H9 (cell line): Measurements from ENCODE around the gene INPP5F. TPM values are rescaled to one million over a fixed set of nuclear protein-coding genes. Genes with fewer than 3 reads are reported as not detected.

ENCODE experiments used
- DNase-seq: peaks from one replicate; pipeline ENCODE4 v3.0.0-alpha.2; 2017
- H2AFZ ChIP-seq: one replicate; pipeline ENCODE4 v1.6.1; 2013; ENCODE audit warnings: mild to moderate bottlenecking, low read length, control low read depth, moderate library complexity
- H2AK5ac ChIP-seq: 2 replicates; pipeline ENCODE4 v1.6.1; 2013; ENCODE audit warnings: low read length, control low read depth, mixed read lengths; ENCODE audit not compliant: insufficient read length
- H2BK120ac ChIP-seq: one replicate; pipeline ENCODE4 v1.6.1; 2013; ENCODE audit warnings: low read depth, mild to moderate bottlenecking, low read length, control low read depth, inconsistent platforms; ENCODE audit not compliant: poor library complexity, severe bottlenecking
- H2BK12ac ChIP-seq: 2 replicates; pipeline ENCODE4 v1.6.1; 2013; ENCODE audit warnings: low read length, control low read depth, mixed read lengths, low read depth; ENCODE audit not compliant: insufficient read length
- H2BK15ac ChIP-seq: 2 replicates; pipeline ENCODE4 v1.6.1; 2013; ENCODE audit warnings: low read depth, low read length, control low read depth
- H2BK20ac ChIP-seq: one replicate; pipeline ENCODE4 v1.6.1; 2013; ENCODE audit warnings: low read depth, mild to moderate bottlenecking, low read length, control low read depth, inconsistent platforms; ENCODE audit not compliant: poor library complexity, severe bottlenecking
- H2BK5ac ChIP-seq: 2 replicates; pipeline ENCODE4 v1.6.1; 2013; ENCODE audit warnings: low read length, control low read depth, mixed read lengths; ENCODE audit not compliant: insufficient read length
- H3K14ac ChIP-seq: 2 replicates; pipeline ENCODE4 v1.6.1; 2013; ENCODE audit warnings: low read length, control low read depth; ENCODE audit not compliant: insufficient read depth
- H3K18ac ChIP-seq: 2 replicates; pipeline ENCODE4 v1.6.1; 2013; ENCODE audit warnings: low read depth, mild to moderate bottlenecking, mixed read lengths, low read length, control low read depth; ENCODE audit not compliant: insufficient read length
- H3K23ac ChIP-seq: 2 replicates; pipeline ENCODE4 v1.6.1; 2013; ENCODE audit warnings: low read length, control low read depth, mixed read lengths, low read depth; ENCODE audit not compliant: insufficient read length
- H3K23me2 ChIP-seq: 2 replicates; pipeline ENCODE4 v1.6.1; 2013; ENCODE audit warnings: low read depth, mild to moderate bottlenecking, mixed read lengths, low read length, control low read depth; ENCODE audit not compliant: insufficient read length, poor library complexity, severe bottlenecking
- H3K27ac ChIP-seq: 2 replicates; pipeline ENCODE4 v1.5.1; 2013; ENCODE audit warnings: low read length, control low read depth, mixed read lengths, low read depth; ENCODE audit not compliant: insufficient read length
- H3K27me3 ChIP-seq: 2 replicates; pipeline ENCODE4 v1.6.1; 2013; ENCODE audit warnings: low read length, control low read depth, inconsistent platforms; ENCODE audit not compliant: insufficient read depth
- H3K4ac ChIP-seq: 2 replicates; pipeline ENCODE4 v1.6.1; 2013; ENCODE audit warnings: low read depth, mild to moderate bottlenecking, control low read depth, inconsistent platforms, low read length, moderate library complexity
- H3K4me1 ChIP-seq: 2 replicates; pipeline ENCODE4 v1.6.1; 2013; ENCODE audit warnings: low read length, control low read depth, inconsistent platforms; ENCODE audit not compliant: insufficient read depth
- H3K4me2 ChIP-seq: 2 replicates; pipeline ENCODE4 v1.6.1; 2013; ENCODE audit warnings: low read length, control low read depth, mixed read lengths; ENCODE audit not compliant: insufficient read length, insufficient read depth
- H3K56ac ChIP-seq: 2 replicates; pipeline ENCODE4 v1.6.1; 2013; ENCODE audit warnings: low read depth, mild to moderate bottlenecking, mixed read lengths, low read length, control low read depth; ENCODE audit not compliant: insufficient read length
- H3K79me1 ChIP-seq: 2 replicates; pipeline ENCODE4 v1.6.1; 2013; ENCODE audit warnings: low read depth, mild to moderate bottlenecking, moderate library complexity, low read length, control low read depth, inconsistent platforms; ENCODE audit not compliant: insufficient read depth, poor library complexity, severe bottlenecking
- H3K79me2 ChIP-seq: 2 replicates; pipeline ENCODE4 v1.6.1; 2013; ENCODE audit warnings: low read length, control low read depth, inconsistent platforms; ENCODE audit not compliant: insufficient read depth
- H3K9ac ChIP-seq: 2 replicates; pipeline ENCODE4 v1.6.1; 2013; ENCODE audit warnings: low read length, control low read depth, mixed read lengths; ENCODE audit not compliant: insufficient read length; ENCODE audit errors: extremely low read depth
- H3K9me3 ChIP-seq: one replicate; pipeline ENCODE4 v1.6.1; 2013; ENCODE audit warnings: low read depth, low read length, inconsistent platforms; ENCODE audit not compliant: control insufficient read depth
- H3T11ph ChIP-seq: one replicate; pipeline ENCODE4 v1.6.1; 2013; ENCODE audit warnings: mild to moderate bottlenecking, low read length, control low read depth, inconsistent platforms
- H4K20me1 ChIP-seq: one replicate; pipeline ENCODE4 v1.6.1; 2013; ENCODE audit not compliant: control insufficient read depth, insufficient read length, insufficient read depth
- H4K5ac ChIP-seq: 2 replicates; pipeline ENCODE4 v1.6.1; 2013; ENCODE audit warnings: low read depth, mild to moderate bottlenecking, mixed read lengths, low read length, control low read depth; ENCODE audit not compliant: insufficient read length
- H4K8ac ChIP-seq: replicated peaks from 2 replicates; pipeline ENCODE4 v1.6.1; 2013; ENCODE audit warnings: low read length, control low read depth, mixed read lengths, low read depth; ENCODE audit not compliant: insufficient read length
- H4K91ac ChIP-seq: 2 replicates; pipeline ENCODE4 v1.6.1; 2013; ENCODE audit warnings: low read depth, mild to moderate bottlenecking, moderate library complexity, mixed read lengths, low read length, control low read depth; ENCODE audit not compliant: insufficient read length
- H3K27ac Mint-ChIP-seq, 3 experiments: 2 replicates in 2 of 3; 3 replicates in 1 of 3; pipeline ENCODE4 v1.8.0; 2020 to 2021; ENCODE audit warnings: mixed read lengths in 3 of 3, mild to moderate bottlenecking in 1 of 3, moderate library complexity in 1 of 3
- H3K27me3 Mint-ChIP-seq: 2 replicates; pipeline ENCODE4 v1.8.0; 2021; ENCODE audit warnings: low read depth, mild to moderate bottlenecking, moderate library complexity, mixed read lengths
- H3K36me3 Mint-ChIP-seq, 3 experiments: 2 replicates in 2 of 3; 3 replicates in 1 of 3; pipeline ENCODE4 v1.8.0; 2020 to 2021; ENCODE audit warnings: low read depth in 3 of 3, mixed read lengths in 3 of 3; ENCODE audit not compliant: insufficient read depth in 1 of 3
- H3K4me1 Mint-ChIP-seq, 2 experiments: 2 replicates each; pipeline ENCODE4 v1.8.0; 2020; ENCODE audit warnings: mixed read lengths in 2 of 2
- H3K4me3 Mint-ChIP-seq, 2 experiments: 2 replicates in 1 of 2; 3 replicates in 1 of 2; pipeline ENCODE4 v1.8.0; 2020 to 2021; ENCODE audit warnings: mild to moderate bottlenecking in 2 of 2, mixed read lengths in 2 of 2, moderate library complexity in 1 of 2
- H3K9me3 Mint-ChIP-seq, 2 experiments: 2 replicates in 1 of 2; 3 replicates in 1 of 2; pipeline ENCODE4 v1.8.0; 2020; ENCODE audit warnings: mild to moderate bottlenecking in 2 of 2, mixed read lengths in 2 of 2, moderate library complexity in 1 of 2
- WGBS: extraction: QIAGEN DNeasy Blood & Tissue Kit; methylation state at CpG from one replicate; pipeline ENCODE4 v1.1.7; 2013; ENCODE audit warnings: missing lambda C conversion rate, low lambda C conversion rate, mixed read lengths; ENCODE audit not compliant: insufficient read length; ENCODE audit errors: extremely low coverage; 5-methylcytosine and 5-hydroxymethylcytosine counted together
- total RNA-seq: library from RNA; stranded (reverse); gene quantifications from 2 replicates; pipeline ENCODE4 v1.2.1, GENCODE V29; 2021
- TF ChIP-seq, protein P1 (sequence below): fragments of 200-600 bp; sonication (generic); conservative IDR thresholded peaks from 3 replicates; pipeline ENCODE4 v1.8.0; 2021; ENCODE audit warnings: antibody characterized with exemption, mild to moderate bottlenecking

The INPP5F gene
- total RNA-seq, 1 experiment from 2014 or later: 108 TPM

DNA sequence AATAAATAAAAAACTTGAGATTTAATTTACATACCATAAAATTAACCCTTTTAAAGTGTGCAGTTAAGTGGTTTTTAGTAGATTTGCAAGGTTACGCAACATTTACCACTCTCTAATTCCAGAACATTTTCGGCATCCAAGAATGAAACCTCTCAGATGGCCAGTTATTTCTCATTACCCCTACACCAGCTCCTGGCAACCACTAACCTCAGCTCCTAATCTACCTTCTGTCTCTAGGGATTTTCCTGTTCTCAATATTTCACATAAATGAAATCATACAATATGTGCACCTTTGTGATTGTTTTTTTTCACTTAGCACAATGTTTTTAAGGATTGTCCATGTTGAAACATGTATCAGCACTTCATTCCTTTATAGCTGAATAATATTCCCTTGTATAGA, 45.1 kb downstream of the INPP5F start:
- H3T11ph ChIP-seq: no peak overlapping the region
- no peaks in the 10 kb centered on the region for H3K23me2 ChIP-seq
- TF ChIP-seq, protein P1, sequence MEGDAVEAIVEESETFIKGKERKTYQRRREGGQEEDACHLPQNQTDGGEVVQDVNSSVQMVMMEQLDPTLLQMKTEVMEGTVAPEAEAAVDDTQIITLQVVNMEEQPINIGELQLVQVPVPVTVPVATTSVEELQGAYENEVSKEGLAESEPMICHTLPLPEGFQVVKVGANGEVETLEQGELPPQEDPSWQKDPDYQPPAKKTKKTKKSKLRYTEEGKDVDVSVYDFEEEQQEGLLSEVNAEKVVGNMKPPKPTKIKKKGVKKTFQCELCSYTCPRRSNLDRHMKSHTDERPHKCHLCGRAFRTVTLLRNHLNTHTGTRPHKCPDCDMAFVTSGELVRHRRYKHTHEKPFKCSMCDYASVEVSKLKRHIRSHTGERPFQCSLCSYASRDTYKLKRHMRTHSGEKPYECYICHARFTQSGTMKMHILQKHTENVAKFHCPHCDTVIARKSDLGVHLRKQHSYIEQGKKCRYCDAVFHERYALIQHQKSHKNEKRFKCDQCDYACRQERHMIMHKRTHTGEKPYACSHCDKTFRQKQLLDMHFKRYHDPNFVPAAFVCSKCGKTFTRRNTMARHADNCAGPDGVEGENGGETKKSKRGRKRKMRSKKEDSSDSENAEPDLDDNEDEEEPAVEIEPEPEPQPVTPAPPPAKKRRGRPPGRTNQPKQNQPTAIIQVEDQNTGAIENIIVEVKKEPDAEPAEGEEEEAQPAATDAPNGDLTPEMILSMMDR: no peak
- H3K27ac ChIP-seq: no peak overlapping the region
- H3K9ac ChIP-seq: no peak overlapping the region
- H3K56ac ChIP-seq: no peak overlapping the region
- H3K27me3 ChIP-seq: no peaks in the 10 kb centered on the region
- H3K9me3 Mint-ChIP-seq: no peaks in the 10 kb centered on the region
- no peak overlapping the region for H4K91ac ChIP-seq
- DNase-seq: no peak
- H3K4me3 Mint-ChIP-seq: no peak overlapping the region
- no peaks in the 10 kb centered on the region for H3K79me1 ChIP-seq
- H3K4me2 ChIP-seq: no peak overlapping the region
- no peak overlapping the region for H3K4ac ChIP-seq
- no peak overlapping the region for H4K8ac ChIP-seq
- no peak overlapping the region for H2AFZ ChIP-seq
- H3K79me2 ChIP-seq: no peaks in the 10 kb centered on the region
- no peaks in the 10 kb centered on the region for H4K20me1 ChIP-seq
- H2BK15ac ChIP-seq: no peak overlapping the region
- no peak overlapping the region for H2BK20ac ChIP-seq
- H3K18ac ChIP-seq: no peak overlapping the region
- peaks cover 2% of the 10 kb centered on the region; the same call in 1 of the 2 replicates for H3K4me1 ChIP-seq
- no peaks in the 10 kb centered on the region for H3K9me3 ChIP-seq
- H3K27ac Mint-ChIP-seq: no peak overlapping the region; a peak in 1 of 7 replicates
- H3K14ac ChIP-seq: no peak overlapping the region
- no peak overlapping the region for H3K23ac ChIP-seq
- H4K5ac ChIP-seq: no peak overlapping the region
- WGBS: no CpG with 5 or more reads among the region's 2 CpGs
- no peak overlapping the region for H2AK5ac ChIP-seq
- H3K36me3 Mint-ChIP-seq: no peaks in the 10 kb centered on the region
- no peak overlapping the region for H2BK5ac ChIP-seq
- no peak overlapping the region for H2BK12ac ChIP-seq
- peaks cover 5% of the 10 kb centered on the region in 2 experiments; a peak in 3 of 4 replicates for H3K4me1 Mint-ChIP-seq
- no peaks in the 10 kb centered on the region for H3K27me3 Mint-ChIP-seq
- no peak overlapping the region for H2BK120ac ChIP-seq
